Ascending aorta (tissue), 2 donors: ENCODE results near the gene MCM10. TPM values are rescaled to one million over a fixed set of nuclear protein-coding genes. Genes with fewer than 3 reads are reported as not detected.

Source experiments
- DNase-seq, 2 donors: peaks; one replicate each; pipeline ENCODE4 v3.0.0-alpha.2; 2019; ENCODE audit warnings: low spot score in 2 of 2
- H3K27ac ChIP-seq, 2 donors: fragments of 200-600 bp; sonication (generic); one replicate each; pipeline ENCODE4 v1.5.1; 2016 to 2017; ENCODE audit warnings: mild to moderate bottlenecking in 1 of 2
- H3K27me3 ChIP-seq: fragments of 200-600 bp; sonication (generic); one replicate; pipeline ENCODE4 v1.5.1; 2017
- H3K36me3 ChIP-seq, 2 donors: fragments of 200-600 bp; sonication (generic); one replicate each; pipeline ENCODE4 v1.5.1; 2016
- H3K4me1 ChIP-seq, 2 donors: fragments of 200-600 bp; sonication (generic); one replicate each; pipeline ENCODE4 v1.5.1; 2016 to 2017; ENCODE audit warnings: mild to moderate bottlenecking in 1 of 2
- H3K4me3 ChIP-seq, 2 donors: fragments of 200-600 bp; sonication (generic); one replicate each; pipeline ENCODE4 v1.5.1; 2016 to 2017; ENCODE audit warnings: mild to moderate bottlenecking in 1 of 2
- H3K9me3 ChIP-seq, 2 donors: fragments of 200-600 bp; sonication (generic); one replicate each; pipeline ENCODE4 v1.5.1; 2016
- CTCF ChIP-seq, 3 experiments: fragments of 200-600 bp in 2 of 3; fragments of 450-650 bp in 1 of 3; sonication (generic) in 2 of 3; IDR thresholded peaks; one replicate each; pipeline ENCODE4 v1.5.1; 2016 to 2019; ENCODE audit warnings: antibody characterized with exemption in 3 of 3, mild to moderate bottlenecking in 1 of 3, moderate library complexity in 1 of 3
- intact Hi-C: fragments of 100-400 bp; cut with DNase I; formaldehyde crosslinking; loops from one replicate; pipeline ENCODE4 v1.15.1; 2023
- total RNA-seq: library from RNA; depleted of rRNA; stranded (reverse); fragments of >200 nt; gene quantifications from one replicate; pipeline ENCODE4 v1.1.0, GENCODE V29; 2016

Gene MCM10
- total RNA-seq, 1 donor from 2014 or later: 0.11 TPM

GRCh38 chr10:13206546-13207443, 45.4 kb downstream of the MCM10 start:
- intact Hi-C loops: no loop called here
- Histone ChIP-seq H3K27ac (no peak overlapping the region), H3K27me3 (no peaks in the 10 kb centered on the region), H3K4me3 (no peak overlapping the region), H3K36me3 (no peaks in the 10 kb centered on the region), H3K9me3 (no peaks in the 10 kb centered on the region), H3K4me1 (no peaks in the 10 kb centered on the region)
- peak in 2 of 3 experiments; percentile 24 to 38 for TF ChIP-seq CTCF (IDR thresholded peaks at IDR 0.05)
- DNase-seq: no peak

- Histone ChIP-seq H3K4me3 (no peak overlapping the region), H3K36me3 (no peaks in the 10 kb centered on the region), H3K27me3 (no peaks in the 10 kb centered on the region), H3K4me1 (no peaks in the 10 kb centered on the region), H3K9me3 (no peaks in the 10 kb centered on the region), H3K27ac (no peak overlapping the region)
- DNase-seq: no peak
- intact Hi-C loops: no loop called here
- no peak for TF ChIP-seq CTCF (IDR thresholded peaks at IDR 0.05)
Observed at GRCh38 chr10:13213163-13213562, 51.8 kb downstream of the MCM10 start.

- DNase-seq: peak in 1 of 2 donors; percentile 18
- Histone ChIP-seq H3K27me3 (no peaks in the 10 kb centered on the region), H3K9me3 (no peaks in the 10 kb centered on the region), H3K36me3 (no peaks in the 10 kb centered on the region), H3K27ac (no peak overlapping the region), H3K4me1 (no peaks in the 10 kb centered on the region), H3K4me3 (no peak overlapping the region)
- intact Hi-C loops: no loop called here
- no peak for TF ChIP-seq CTCF (IDR thresholded peaks at IDR 0.05)
Observed at GRCh38 chr10:13218878-13219277, 57.5 kb downstream of the MCM10 start.

- DNase-seq: peak in 1 of 2 donors; percentile 7
- no peak for TF ChIP-seq CTCF (IDR thresholded peaks at IDR 0.05)
Observed at GRCh38 chr10:13219685-13220670, 58.6 kb downstream of the MCM10 start.

GRCh38 chr10:13221572-13221971, 60.2 kb downstream of the MCM10 start:
- no peak for TF ChIP-seq CTCF (IDR thresholded peaks at IDR 0.05)
- peak in 1 of 2 donors; percentile 3 for DNase-seq
- intact Hi-C loops: no loop called here
- no peaks in the 10 kb centered on the region for H3K9me3 ChIP-seq
- no peak overlapping the region for H3K27ac ChIP-seq
- H3K36me3 ChIP-seq: no peaks in the 10 kb centered on the region
- H3K27me3 ChIP-seq: no peaks in the 10 kb centered on the region
- no peaks in the 10 kb centered on the region for H3K4me1 ChIP-seq
- H3K4me3 ChIP-seq: no peak overlapping the region

More at GRCh38 chr10:13219685-13220670, 58.6 kb downstream of the MCM10 start:
- H3K27me3 ChIP-seq: no peaks in the 10 kb centered on the region
- H3K9me3 ChIP-seq: no peaks in the 10 kb centered on the region
- intact Hi-C loops: no loop called here
- H3K36me3 ChIP-seq: no peaks in the 10 kb centered on the region
- H3K4me3 ChIP-seq: no peak overlapping the region
- H3K27ac ChIP-seq: no peak overlapping the region
- H3K4me1 ChIP-seq: no peaks in the 10 kb centered on the region
